GM12878 (cell line): Measurements from ENCODE around the gene ZPBP2. TPM values are rescaled to one million over a fixed set of nuclear protein-coding genes. Genes with fewer than 3 reads are reported as not detected.

Experiments used
- ATAC-seq: fragments of 200-7000 bp; cut with Tn5 transposase; 3 replicates; pipeline ENCODE4 v1.9.1; 2020; ENCODE audit warnings: mild to moderate bottlenecking, moderate library complexity
- BruUV-seq: library from RNA; stranded (reverse); fragments of 400-500 nt; replicated peaks from 2 replicates; lab custom pipeline; 2021; lab: Mats Ljungman, UMichigan
- CTCF ChIA-PET: fragments of 300-600 bp; sonication (Branson Sonifier 250); formaldehyde crosslinking; extraction: SDS; loops from one replicate; lab custom pipeline; 2021; ENCODE audit warnings: inconsistent platforms; lab: Yijun Ruan, JAX
- POLR2A ChIA-PET: fragments of 350-600 bp; formaldehyde crosslinking; extraction: SDS; loops from one replicate; lab custom pipeline; 2021; ENCODE audit warnings: inconsistent platforms; lab: Charles Lee
- RAD21 ChIA-PET: fragments of 300-600 bp; sonication (Branson Sonifier 250); formaldehyde crosslinking; loops from one replicate; lab custom pipeline; 2023; ENCODE audit warnings: antibody characterized with exemption; ENCODE audit not compliant: unreplicated experiment; lab: Charles Lee
- SMC1A ChIA-PET: fragments of 300-600 bp; sonication (Branson Sonifier 250); formaldehyde crosslinking; loops from one replicate; lab custom pipeline; 2023; ENCODE audit not compliant: unreplicated experiment, uncharacterized antibody; lab: Charles Lee
- DNase-seq: peaks from one replicate; pipeline ENCODE4 v3.0.0-alpha.2; 2011; ENCODE audit warnings: low read depth, low spot score
- FAIRE-seq: peaks from 3 replicates; lab custom pipeline; 2011; peaks lifted over from hg19 to GRCh38; lab: Jason Lieb, UNC
- H2AFZ ChIP-seq: 2 replicates; pipeline ENCODE4 v1.6.0; 2011; ENCODE audit warnings: low read depth, low read length, control low read depth; ENCODE audit not compliant: control insufficient read depth
- H3K27ac ChIP-seq: 2 replicates; pipeline ENCODE4 v1.5.1; 2011; ENCODE audit warnings: control low read depth; ENCODE audit not compliant: control insufficient read depth, insufficient read depth
- H3K27me3 ChIP-seq, 2 experiments: replicated peaks in 1 of 2; 2 replicates each; pipeline versions ENCODE4 v1.6.0 to v1.6.1; 2011; ENCODE audit warnings: low read length in 1 of 2; ENCODE audit not compliant: control insufficient read depth in 2 of 2, insufficient read depth in 2 of 2
- H3K36me3 ChIP-seq, 2 experiments: 2 replicates each; pipeline ENCODE4 v1.5.1; 2011; ENCODE audit warnings: low read length in 1 of 2; ENCODE audit not compliant: control insufficient read depth in 2 of 2, insufficient read depth in 2 of 2
- H3K4me1 ChIP-seq: 2 replicates; pipeline ENCODE4 v1.6.1; 2011; ENCODE audit warnings: mild to moderate bottlenecking, low read length, moderate library complexity, mixed read lengths; ENCODE audit not compliant: control insufficient read depth, insufficient read depth
- H3K4me2 ChIP-seq: 2 replicates; pipeline ENCODE4 v1.6.0; 2011; ENCODE audit warnings: control low read depth; ENCODE audit not compliant: control insufficient read depth, insufficient read depth
- H3K4me3 ChIP-seq: fragments of 200-600 bp; sonication (generic); 2 replicates; pipeline ENCODE4 v1.5.1; 2016
- H3K79me2 ChIP-seq: 2 replicates; pipeline ENCODE4 v1.6.0; 2011; ENCODE audit warnings: low read length; ENCODE audit not compliant: control insufficient read depth, insufficient read depth
- H3K9ac ChIP-seq: 2 replicates; pipeline ENCODE4 v1.8.0; 2011; ENCODE audit warnings: low read length, control low read depth, mixed read lengths; ENCODE audit not compliant: control insufficient read depth, insufficient read depth
- H3K9me3 ChIP-seq: replicated peaks from 3 replicates; pipeline ENCODE4 v1.5.1; 2011; ENCODE audit warnings: mild to moderate bottlenecking, low read length; ENCODE audit not compliant: control insufficient read depth, insufficient read depth
- H4K20me1 ChIP-seq: 2 replicates; pipeline ENCODE4 v1.6.0; 2011; ENCODE audit not compliant: control insufficient read depth, insufficient read depth
- BACH1 ChIP-seq: fragments of 450-650 bp; IDR thresholded peaks from 2 replicates; pipeline ENCODE4 v1.6.1; 2017; ENCODE audit warnings: mild to moderate bottlenecking, borderline replicate concordance
- BRCA1 ChIP-seq: IDR thresholded peaks from 2 replicates; pipeline ENCODE4 v1.6.1; 2011; ENCODE audit warnings: low read depth, low read length, improper control_type of control experiment
- CEBPZ ChIP-seq: fragments of 150-350 bp; IDR thresholded peaks from 2 replicates; pipeline ENCODE4 v1.6.1; 2016; ENCODE audit warnings: low read depth, low read length
- GABPA ChIP-seq: IDR thresholded peaks from 2 replicates; pipeline ENCODE4 v1.6.1; 2014; ENCODE audit warnings: antibody characterized with exemption, low read depth, mild to moderate bottlenecking, inconsistent platforms
- JUND ChIP-seq: IDR thresholded peaks from 2 replicates; pipeline ENCODE4 v1.6.1; 2012; ENCODE audit warnings: low read depth, mild to moderate bottlenecking, low read length, improper control_type of control experiment, moderate library complexity
- LARP7 ChIP-seq: fragments of 450-650 bp; IDR thresholded peaks from 2 replicates; pipeline ENCODE4 v1.6.1; 2017; ENCODE audit warnings: mild to moderate bottlenecking
- MXI1 ChIP-seq: fragments of 150-350 bp; IDR thresholded peaks from 2 replicates; pipeline ENCODE4 v1.6.1; 2011; ENCODE audit warnings: low read depth, mild to moderate bottlenecking, inconsistent platforms, low read length, improper control_type of control experiment
- RAD51 ChIP-seq: fragments of 450-650 bp; IDR thresholded peaks from 2 replicates; pipeline ENCODE4 v1.6.1; 2016; ENCODE audit warnings: moderate library complexity, mild to moderate bottlenecking, inconsistent platforms
- SMAD1 ChIP-seq: fragments of 450-650 bp; IDR thresholded peaks from 2 replicates; pipeline ENCODE4 v1.6.1; 2018; ENCODE audit warnings: mild to moderate bottlenecking, low read depth; ENCODE audit not compliant: partially characterized antibody
- STAT1 ChIP-seq: fragments of 450-650 bp; conservative IDR thresholded peaks from 2 replicates; pipeline ENCODE4 v1.6.1; 2014; ENCODE audit warnings: antibody characterized with exemption, mild to moderate bottlenecking
- YBX1 ChIP-seq: fragments of 450-650 bp; IDR thresholded peaks from 2 replicates; pipeline ENCODE4 v1.6.1; 2016; ENCODE audit warnings: antibody characterized with exemption
- ZNF217 ChIP-seq: fragments of 450-650 bp; IDR thresholded peaks from 2 replicates; pipeline ENCODE4 v1.6.1; 2017; ENCODE audit warnings: antibody characterized with exemption, mild to moderate bottlenecking
- ZNF274 ChIP-seq: IDR thresholded peaks from one replicate; pipeline ENCODE4 v1.8.0; 2011; ENCODE audit not compliant: insufficient read length, insufficient read depth
- WGBS: methylation state at CpG from one replicate; pipeline ENCODE4 v1.1.6; 2016; ENCODE audit warnings: low lambda C conversion rate; ENCODE audit not compliant: insufficient replicate concordance, insufficient coverage; ENCODE audit errors: missing lambda C conversion rate; 5-methylcytosine and 5-hydroxymethylcytosine counted together
- in situ Hi-C: fragments of 300-500 bp; cut with MboI; formaldehyde crosslinking; loops from 9 replicates; pipeline ENCODE4 v1.14.3; 2018; ENCODE audit warnings: mixed read lengths
- intact Hi-C: fragments of 100-400 bp; cut with micrococcal nuclease; formaldehyde crosslinking; loops from one replicate; pipeline ENCODE4 v1.14.2; 2022; ENCODE audit not compliant: unreplicated experiment
- polyA plus RNA-seq, 11 experiments: library from polyadenylated mRNA; depleted of rRNA in 4 of 11; unstranded in 6 of 11; stranded (reverse) in 5 of 11; fragments of >200 nt; fragmentation: Nextera tagmentation in 4 of 11; fragmentation: Illumina TruSeq in 1 of 11; extraction: Ambion mirVana in 4 of 11; extraction: Trizol in 1 of 11; gene quantifications; 1 replicate in 1 of 11; 2 replicates in 10 of 11; pipeline versions ENCODE4 v1.2.1 to v1.2.3, GENCODE V29; 2011 to 2016; ENCODE audit warnings: inconsistent platforms in 2 of 11, missing spikeins in 2 of 11, low read depth in 1 of 11
- total RNA-seq, 4 experiments: library from RNA; depleted of rRNA in 3 of 4; stranded (reverse); fragments of >200 nt in 3 of 4; fragmentation: Illumina TruSeq in 1 of 4; extraction: Trizol in 1 of 4; gene quantifications; 2 replicates each; pipeline versions ENCODE4 v1.2.1 to v1.2.3, GENCODE V29; 2013 to 2021
- TF ChIP-seq, protein P1 (sequence below): fragments of 450-650 bp; IDR thresholded peaks from 2 replicates; pipeline ENCODE4 v1.6.1; 2017; ENCODE audit warnings: antibody characterized with exemption, mild to moderate bottlenecking, moderate library complexity

The ZPBP2 gene
- total and polyA plus RNA-seq, 10 of the 15 experiments (the other 5 are each of a cell fraction or from before 2014, with no cell fraction given), result 0.33 to 1.0 (median 0.58) TPM

DNA sequence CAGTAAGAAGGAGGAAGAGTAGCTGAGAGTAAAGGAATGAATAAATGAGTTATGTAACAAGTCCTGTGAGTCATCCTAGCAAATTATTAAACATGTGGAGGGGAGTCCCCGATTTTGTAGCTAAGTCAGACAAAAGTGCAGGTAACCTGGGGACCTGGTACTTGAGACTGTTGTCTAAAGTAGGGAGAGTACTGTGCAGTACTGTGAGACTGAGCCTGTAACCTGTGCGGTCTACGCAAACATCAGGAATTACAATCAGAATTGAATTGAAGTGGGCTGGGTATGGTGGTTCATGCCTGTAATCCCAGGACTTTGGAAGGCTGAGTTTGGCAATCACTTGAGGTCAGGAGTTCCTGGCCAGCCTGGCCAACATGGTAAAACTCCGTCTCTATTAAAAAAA lies 39.6 kb upstream of the ZPBP2 start:
- peaks cover 34 to 75% of the 10 kb centered on the region in 2 experiments for H3K36me3 ChIP-seq

More for the DNA sequence above, 39.6 kb upstream of the ZPBP2 start:
- ChIA-PET CTCF (interaction anchor here (1.0 kb wide), 1 partner anchor 36 kb away, joined by 3 read pairs; no protein-coding TSS in a partner anchor), POLR2A (no interaction called here), SMC1A (interaction anchor here (0.9 to 1.7 kb wide), 4 partner anchors 10 to 73 kb away, joined by 3 to 4 read pairs (median 3); no protein-coding TSS in a partner anchor), RAD21 (no interaction called here)
- Histone ChIP-seq H3K79me2 (peaks cover 19% of the 10 kb centered on the region), H3K4me2 (no peak overlapping the region), H3K4me3 (no peak overlapping the region), H3K4me1 (no peaks in the 10 kb centered on the region), H3K27me3 (no peaks in the 10 kb centered on the region), H4K20me1 (no peaks in the 10 kb centered on the region), H3K9ac (no peak overlapping the region), H3K9me3 (peaks cover 43% of the 10 kb centered on the region), H2AFZ (no peak overlapping the region), H3K27ac (no peak overlapping the region)
- DNase-seq, result no peak
- peak; percentile 26; the same call in 2 of the 3 replicates for ATAC-seq
- TF ChIP-seq GABPA, result no peak
- TF ChIP-seq STAT1, result no peak
- no peak for TF ChIP-seq RAD51
- no peak for TF ChIP-seq LARP7
- TF ChIP-seq YBX1, result no peak
- TF ChIP-seq JUND, result no peak
- TF ChIP-seq SMAD1, result no peak
- TF ChIP-seq BACH1, result no peak
- TF ChIP-seq BRCA1, result no peak
- no peak for TF ChIP-seq CEBPZ
- TF ChIP-seq MXI1, result no peak
- TF ChIP-seq ZNF274, result no peak
- TF ChIP-seq ZNF217, result no peak
- TF ChIP-seq, protein P1, sequence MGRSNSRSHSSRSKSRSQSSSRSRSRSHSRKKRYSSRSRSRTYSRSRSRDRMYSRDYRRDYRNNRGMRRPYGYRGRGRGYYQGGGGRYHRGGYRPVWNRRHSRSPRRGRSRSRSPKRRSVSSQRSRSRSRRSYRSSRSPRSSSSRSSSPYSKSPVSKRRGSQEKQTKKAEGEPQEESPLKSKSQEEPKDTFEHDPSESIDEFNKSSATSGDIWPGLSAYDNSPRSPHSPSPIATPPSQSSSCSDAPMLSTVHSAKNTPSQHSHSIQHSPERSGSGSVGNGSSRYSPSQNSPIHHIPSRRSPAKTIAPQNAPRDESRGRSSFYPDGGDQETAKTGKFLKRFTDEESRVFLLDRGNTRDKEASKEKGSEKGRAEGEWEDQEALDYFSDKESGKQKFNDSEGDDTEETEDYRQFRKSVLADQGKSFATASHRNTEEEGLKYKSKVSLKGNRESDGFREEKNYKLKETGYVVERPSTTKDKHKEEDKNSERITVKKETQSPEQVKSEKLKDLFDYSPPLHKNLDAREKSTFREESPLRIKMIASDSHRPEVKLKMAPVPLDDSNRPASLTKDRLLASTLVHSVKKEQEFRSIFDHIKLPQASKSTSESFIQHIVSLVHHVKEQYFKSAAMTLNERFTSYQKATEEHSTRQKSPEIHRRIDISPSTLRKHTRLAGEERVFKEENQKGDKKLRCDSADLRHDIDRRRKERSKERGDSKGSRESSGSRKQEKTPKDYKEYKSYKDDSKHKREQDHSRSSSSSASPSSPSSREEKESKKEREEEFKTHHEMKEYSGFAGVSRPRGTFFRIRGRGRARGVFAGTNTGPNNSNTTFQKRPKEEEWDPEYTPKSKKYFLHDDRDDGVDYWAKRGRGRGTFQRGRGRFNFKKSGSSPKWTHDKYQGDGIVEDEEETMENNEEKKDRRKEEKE, result no peak
- no TSS peak for BruUV-seq
- 90% methylated on average over 4 of the region's 4 CpGs for WGBS
- in situ Hi-C loops, result no loop called here
- FAIRE-seq, result no peak
- intact Hi-C loops, result no loop called here
